Measurements from ENCODE around the gene ADM5.

ADM5 gene, protein sequence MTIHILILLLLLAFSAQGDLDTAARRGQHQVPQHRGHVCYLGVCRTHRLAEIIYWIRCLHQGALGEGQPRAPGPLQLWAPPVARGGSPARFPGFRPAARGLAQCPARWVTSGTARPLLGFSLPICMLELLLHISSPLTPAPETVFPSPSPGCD

GRCh38 chr19:49689133-49690078 is at the start of gene ADM5:
TSS of gene ADM5 (plus strand) at chr19:49689594. CDS start at chr19:49689838, 244 bp downstream.
- DNase-seq (ENCODE audit: low spot score) = peak; percentile 58

DNA sequence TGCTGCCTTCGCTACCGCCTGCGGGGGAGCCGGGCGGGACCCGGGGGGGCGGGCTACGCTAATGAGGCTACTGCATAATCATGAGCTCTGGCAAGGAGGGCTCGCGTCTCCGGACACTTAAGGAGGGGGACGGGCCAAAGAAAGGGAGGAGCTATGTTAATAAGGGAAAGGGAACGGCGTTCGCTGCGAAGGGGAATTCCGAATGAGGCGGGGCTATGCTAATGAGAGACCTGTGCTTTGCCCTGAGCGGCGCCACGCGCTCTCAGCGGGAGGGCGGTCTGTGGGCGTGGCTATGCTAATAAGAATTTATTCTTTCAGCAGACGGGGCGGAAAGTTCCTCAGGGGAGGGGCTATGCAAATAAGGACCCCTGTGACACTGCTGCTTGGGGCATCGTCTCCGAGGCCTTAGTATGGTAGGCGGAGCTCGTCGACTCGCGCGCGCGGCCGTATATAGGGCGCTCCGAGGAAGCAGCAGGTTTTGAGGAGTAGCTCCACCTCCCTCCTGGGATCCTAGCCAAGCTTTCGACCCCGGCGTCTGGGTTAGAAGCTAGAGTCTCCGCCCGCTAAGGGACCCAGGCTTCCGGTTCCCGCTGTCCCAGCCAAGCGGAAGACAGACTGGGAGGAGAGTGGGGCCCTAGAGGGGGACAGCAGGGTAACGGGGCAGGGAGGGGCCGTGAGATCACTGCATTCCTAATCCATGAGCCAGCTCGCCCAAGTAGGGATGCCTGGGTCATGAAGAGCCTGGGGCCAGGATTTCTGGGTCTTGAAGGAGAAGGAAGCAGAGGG is 49.1 kb upstream of the ADM5 start, which contains the start of gene RRAS:
Gene RRAS, minus strand, starts transcription at position 31 of the 786 bp plus-strand sequence. CDS start 45 bp downstream, outside the sequence.
- DNase-seq (ENCODE audit: low spot score) = peak; percentile 100

- DNase-seq (ENCODE audit: low spot score) = peak; percentile 99
These were observed 47.5 kb upstream of the ADM5 start, which contains the start of gene SCAF1 for GRCh38 chr19:49641688-49642491. TSS of gene SCAF1 (plus strand) at chr19:49642209. CDS start at chr19:49645027, 2,818 bp downstream.

DNA sequence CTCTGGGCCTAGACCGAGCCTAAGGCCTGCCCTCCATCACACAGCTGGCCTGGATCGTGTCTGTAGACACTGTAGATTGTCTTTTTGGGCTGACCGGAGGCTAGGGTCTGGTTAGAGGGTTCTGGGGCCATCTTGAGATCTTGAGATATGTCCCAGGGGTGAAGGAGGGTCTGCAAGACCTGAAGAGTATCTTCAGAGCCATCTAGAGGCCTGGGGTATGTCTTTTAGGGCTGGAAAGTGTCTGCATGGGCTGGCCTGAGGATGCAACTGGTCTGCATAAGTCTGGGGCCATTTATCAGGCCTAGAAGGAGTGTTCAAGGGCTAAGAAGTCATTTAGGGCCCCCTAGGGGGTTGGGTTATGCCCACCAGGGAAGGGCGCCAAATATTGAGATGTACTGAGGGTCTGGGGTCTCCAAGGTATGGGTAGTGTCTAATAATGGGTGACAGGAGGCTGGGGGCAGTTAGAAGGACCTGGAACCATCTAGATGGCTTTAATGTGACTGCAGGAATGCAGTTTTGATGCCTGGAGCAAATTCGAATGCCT is 46.8 kb upstream of the ADM5 start:
- no peak for DNase-seq (ENCODE audit: low spot score)

GRCh38 chr19:49643466-49643865 is 45.9 kb upstream of the ADM5 start:
- no peak for DNase-seq (ENCODE audit: low spot score)

DNA sequence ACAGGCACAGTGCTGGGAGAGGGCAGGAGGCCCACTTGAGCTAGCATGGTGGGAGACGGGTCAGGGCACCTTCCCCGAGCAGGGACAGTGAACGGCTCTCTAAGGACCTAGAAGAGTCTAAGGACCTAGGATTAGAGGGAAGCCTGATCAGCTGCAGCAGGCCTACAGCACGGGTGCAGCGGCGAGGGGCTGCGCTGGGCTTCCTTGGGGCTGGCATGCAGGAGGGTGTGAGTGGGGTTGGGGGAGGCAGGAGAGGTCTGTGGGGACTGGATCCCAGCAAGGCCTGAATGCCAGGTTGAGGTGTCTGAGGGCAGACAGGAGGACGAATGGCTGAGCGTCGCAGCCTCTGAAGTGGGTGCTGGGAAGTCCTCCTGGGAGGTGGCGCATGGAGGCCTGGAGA is 43.8 kb upstream of the ADM5 start:
- no peak for DNase-seq (ENCODE audit: low spot score)

- no peak for DNase-seq (ENCODE audit: low spot score)
These were observed 43.4 kb upstream of the ADM5 start for GRCh38 chr19:49645995-49646394.

GRCh38 chr19:49646586-49646985 is 42.8 kb upstream of the ADM5 start:
- DNase-seq (ENCODE audit: low spot score) = no peak

DNA sequence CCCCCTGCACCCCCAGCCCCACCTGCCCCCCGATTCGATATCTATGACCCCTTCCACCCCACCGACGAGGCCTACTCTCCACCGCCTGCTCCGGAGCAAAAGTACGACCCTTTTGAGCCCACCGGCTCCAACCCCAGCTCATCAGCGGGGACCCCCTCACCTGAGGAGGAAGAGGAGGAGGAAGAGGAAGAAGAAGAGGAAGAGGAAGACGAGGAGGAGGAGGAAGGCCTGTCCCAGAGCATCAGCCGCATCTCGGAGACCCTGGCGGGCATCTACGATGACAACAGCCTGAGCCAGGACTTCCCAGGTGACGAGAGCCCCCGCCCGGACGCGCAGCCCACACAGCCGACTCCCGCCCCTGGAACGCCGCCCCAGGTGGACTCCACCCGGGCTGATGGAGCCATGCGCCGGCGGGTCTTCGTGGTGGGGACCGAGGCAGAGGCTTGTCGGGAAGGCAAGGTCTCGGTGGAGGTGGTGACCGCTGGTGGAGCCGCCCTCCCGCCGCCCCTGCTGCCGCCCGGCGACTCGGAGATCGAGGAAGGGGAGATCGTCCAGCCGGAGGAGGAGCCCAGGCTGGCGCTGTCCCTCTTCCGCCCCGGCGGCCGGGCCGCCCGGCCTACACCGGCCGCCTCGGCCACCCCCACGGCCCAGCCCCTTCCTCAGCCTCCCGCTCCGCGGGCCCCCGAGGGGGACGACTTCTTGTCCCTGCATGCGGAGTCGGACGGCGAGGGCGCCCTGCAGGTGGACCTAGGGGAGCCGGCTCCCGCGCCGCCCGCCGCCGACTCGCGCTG is 38.2 kb upstream of the ADM5 start:
- DNase-seq (ENCODE audit: low spot score) = no peak

GRCh38 chr19:49651820-49652550 is 37.4 kb upstream of the ADM5 start:
- DNase-seq (ENCODE audit: low spot score) = no peak

DNA sequence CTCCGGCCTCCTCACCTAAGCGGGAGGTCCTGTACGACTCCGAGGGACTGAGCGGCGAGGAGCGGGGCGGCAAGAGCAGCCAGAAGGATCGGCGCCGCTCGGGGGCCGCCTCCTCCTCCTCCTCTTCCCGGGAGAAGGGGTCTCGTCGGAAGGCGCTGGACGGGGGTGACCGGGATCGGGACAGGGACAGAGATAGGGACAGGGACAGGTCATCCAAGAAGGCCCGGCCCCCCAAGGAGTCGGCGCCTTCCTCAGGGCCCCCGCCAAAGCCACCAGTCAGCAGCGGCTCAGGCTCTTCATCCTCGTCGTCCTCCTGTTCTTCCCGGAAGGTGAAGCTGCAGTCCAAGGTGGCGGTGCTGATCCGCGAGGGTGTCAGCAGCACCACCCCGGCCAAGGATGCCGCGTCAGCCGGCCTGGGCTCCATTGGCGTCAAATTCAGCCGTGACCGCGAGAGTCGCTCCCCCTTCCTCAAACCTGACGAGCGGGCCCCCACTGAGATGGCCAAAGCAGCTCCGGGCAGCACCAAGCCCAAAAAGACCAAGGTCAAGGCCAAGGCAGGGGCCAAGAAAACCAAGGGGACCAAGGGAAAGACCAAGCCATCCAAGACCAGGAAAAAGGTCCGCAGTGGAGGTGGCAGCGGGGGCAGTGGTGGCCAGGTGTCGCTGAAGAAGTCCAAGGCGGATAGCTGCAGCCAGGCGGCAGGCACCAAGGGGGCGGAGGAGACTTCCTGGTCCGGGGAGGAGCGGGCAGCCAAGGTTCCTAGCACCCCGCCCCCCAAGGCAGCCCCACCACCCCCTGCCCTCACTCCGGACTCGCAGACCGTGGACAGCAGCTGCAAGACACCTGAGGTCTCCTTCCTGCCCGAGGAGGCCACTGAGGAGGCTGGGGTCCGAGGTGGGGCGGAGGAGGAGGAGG is 36.6 kb upstream of the ADM5 start:
- no peak for DNase-seq (ENCODE audit: low spot score)

DNA sequence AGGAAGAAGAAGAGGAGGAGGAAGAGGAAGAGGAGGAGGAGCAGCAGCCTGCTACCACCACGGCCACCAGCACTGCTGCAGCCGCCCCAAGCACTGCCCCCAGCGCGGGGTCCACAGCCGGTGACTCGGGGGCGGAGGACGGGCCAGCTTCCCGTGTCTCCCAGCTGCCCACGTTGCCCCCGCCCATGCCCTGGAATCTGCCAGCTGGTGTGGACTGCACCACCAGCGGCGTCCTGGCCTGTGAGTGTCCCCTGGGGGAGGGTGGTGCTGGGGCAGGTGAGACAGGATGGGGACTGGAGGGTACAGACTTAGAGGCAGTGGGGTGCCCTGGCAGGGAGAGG is 36.0 kb upstream of the ADM5 start:
- no peak for DNase-seq (ENCODE audit: low spot score)

DNA sequence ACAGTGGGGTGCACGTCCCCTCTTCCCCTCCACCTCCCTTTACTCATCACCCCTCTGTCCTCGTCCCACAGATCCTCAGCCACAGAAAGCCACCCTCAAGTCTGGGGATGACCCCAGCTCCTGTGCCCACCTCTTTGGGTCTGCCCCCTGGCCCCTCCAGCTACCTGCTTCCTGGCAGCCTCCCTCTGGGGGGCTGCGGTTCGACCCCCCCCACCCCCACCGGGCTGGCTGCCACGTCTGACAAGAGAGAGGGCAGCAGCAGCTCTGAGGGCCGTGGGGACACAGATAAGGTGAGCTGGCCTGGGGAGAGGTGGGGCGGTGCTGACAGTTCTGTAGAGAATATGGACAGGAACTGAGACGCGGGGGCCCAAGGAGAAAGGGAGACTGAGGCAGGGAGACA is 34.8 kb upstream of the ADM5 start:
- DNase-seq (ENCODE audit: low spot score) = no peak

DNA sequence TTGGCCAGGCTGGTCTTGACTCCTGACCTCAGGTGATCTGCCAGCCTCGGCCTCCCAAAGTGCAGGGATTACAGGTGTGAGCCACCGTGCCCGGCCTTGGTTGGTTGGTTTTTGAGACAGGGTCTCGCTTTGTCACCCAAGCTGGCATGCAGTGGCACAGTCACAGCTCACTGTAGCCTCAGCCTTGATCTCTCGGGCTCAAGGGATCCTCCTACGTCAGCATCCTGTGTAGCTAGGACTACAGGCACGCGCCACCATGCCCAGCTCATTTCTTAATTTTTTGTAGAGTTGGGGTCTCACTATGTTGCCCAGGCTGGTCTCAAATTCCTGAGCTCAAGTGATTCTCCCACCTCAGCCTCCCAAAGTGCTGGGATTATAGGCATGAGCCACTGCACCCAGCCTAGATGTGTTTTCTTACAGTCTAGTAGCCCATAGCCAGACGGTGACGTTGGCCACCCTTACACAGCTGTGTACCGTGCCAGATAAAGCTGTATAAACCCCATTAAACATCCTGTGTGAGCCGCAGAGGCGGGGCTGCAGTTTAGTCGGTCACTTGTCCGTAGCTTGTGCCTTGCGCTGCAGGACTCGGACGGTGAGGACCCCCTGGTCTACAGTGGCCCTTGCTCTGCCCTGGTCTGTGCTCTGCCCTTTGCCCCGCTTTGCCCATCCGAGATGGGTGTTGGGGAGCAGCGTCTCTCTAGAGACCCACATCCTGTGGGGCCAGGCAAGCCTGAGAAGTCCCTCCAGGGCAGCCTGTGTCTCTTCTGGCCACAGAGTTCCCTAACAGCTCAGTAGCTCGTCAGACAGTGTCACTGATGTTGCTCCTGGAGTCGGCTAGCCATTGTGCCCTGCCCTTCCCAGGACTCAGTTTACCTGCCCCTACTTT is 33.6 kb upstream of the ADM5 start:
- DNase-seq (ENCODE audit: low spot score) = no peak

DNA sequence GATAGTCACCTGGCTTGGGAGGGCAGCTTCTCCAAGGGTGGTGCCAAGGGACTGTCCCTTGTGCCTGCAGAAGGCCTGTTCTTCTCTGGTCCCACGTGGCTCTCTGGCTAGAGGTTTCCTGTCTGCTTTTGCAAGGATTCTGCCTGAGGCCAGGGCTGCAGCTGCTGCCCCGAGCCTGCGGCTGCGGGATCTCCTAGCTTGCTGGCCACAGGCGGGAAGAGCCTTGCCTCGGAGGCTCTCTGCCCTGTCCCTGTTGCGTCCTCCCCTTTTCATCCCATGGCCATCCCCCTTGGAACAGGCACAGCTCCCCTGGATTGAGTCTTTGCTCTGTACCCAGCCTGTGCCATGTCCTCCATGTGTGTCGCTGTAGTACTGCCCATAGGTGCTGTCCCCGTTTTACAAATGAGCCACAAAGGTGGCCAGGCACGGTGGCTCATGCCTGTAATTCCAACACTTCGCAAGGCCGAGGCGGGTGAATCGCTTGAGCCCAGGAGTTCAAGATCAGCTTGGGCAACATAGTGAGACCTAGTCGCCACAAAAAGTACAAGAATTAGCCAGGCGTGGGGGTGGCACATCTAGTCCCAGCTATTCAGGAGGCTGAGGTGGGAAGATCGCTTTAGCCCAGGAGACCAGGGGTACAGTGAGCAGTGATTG is 32.8 kb upstream of the ADM5 start:
- DNase-seq (ENCODE audit: low spot score) = no peak

DNA sequence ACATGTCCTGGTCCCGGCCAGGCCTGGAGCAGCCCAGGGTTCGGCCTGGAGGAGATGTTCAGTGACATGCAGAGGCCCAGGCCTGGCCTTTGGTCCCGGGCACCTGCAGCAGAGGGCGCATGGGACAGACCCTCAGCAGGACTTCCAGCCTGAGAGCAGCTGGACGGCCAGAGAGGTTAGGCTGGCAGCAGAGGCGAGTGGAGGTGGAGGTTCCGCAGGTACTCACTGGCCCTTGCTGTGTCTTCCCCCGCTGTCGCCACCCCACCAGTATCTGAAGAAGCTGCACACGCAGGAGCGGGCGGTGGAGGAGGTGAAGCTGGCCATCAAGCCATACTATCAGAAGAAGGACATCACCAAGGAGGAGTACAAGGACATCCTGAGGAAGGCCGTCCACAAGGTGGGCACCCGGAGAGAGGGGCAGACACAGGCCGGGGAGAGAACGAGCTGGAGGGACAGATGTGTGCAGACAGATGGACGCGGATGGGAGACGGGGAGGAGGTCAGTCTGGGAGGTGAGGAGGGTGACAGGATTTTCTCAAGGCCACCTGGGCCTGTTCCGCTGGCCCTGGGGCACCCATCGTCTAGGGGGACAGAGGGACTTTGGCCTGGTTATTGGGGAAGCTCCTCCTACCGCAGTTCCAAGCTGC is 31.8 kb upstream of the ADM5 start:
- no peak for DNase-seq (ENCODE audit: low spot score)

DNA sequence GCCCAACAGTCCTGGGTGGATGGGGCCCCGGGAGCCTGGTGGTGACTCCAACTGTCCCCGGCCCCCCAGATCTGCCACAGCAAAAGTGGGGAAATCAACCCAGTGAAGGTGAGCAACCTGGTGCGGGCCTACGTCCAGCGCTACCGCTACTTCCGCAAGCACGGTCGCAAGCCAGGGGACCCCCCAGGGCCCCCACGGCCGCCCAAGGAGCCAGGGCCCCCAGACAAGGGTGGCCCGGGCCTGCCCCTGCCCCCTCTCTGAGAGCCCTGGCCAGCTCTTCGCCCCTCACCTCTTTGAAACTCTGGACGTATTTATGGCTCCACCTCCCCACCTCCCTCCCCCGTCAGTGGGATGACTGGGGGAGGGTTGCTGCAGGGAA is 31.3 kb upstream of the ADM5 start:
- DNase-seq (ENCODE audit: low spot score) = no peak

Data from Ammon's horn (tissue), 1 donor.